H9 (cell line): ENCODE data around the gene MOXD1. TPM values are rescaled to one million over a fixed set of nuclear protein-coding genes. Genes with fewer than 3 reads are reported as not detected.

Experiments used
- DNase-seq: peaks from one replicate; pipeline ENCODE4 v3.0.0-alpha.2; 2017
- H2AFZ ChIP-seq: one replicate; pipeline ENCODE4 v1.6.1; 2013; ENCODE audit warnings: mild to moderate bottlenecking, low read length, control low read depth, moderate library complexity
- H2AK5ac ChIP-seq: 2 replicates; pipeline ENCODE4 v1.6.1; 2013; ENCODE audit warnings: low read length, control low read depth, mixed read lengths; ENCODE audit not compliant: insufficient read length
- H2BK120ac ChIP-seq: one replicate; pipeline ENCODE4 v1.6.1; 2013; ENCODE audit warnings: low read depth, mild to moderate bottlenecking, low read length, control low read depth, inconsistent platforms; ENCODE audit not compliant: poor library complexity, severe bottlenecking
- H2BK12ac ChIP-seq: 2 replicates; pipeline ENCODE4 v1.6.1; 2013; ENCODE audit warnings: low read length, control low read depth, mixed read lengths, low read depth; ENCODE audit not compliant: insufficient read length
- H2BK15ac ChIP-seq: 2 replicates; pipeline ENCODE4 v1.6.1; 2013; ENCODE audit warnings: low read depth, low read length, control low read depth
- H2BK20ac ChIP-seq: one replicate; pipeline ENCODE4 v1.6.1; 2013; ENCODE audit warnings: low read depth, mild to moderate bottlenecking, low read length, control low read depth, inconsistent platforms; ENCODE audit not compliant: poor library complexity, severe bottlenecking
- H2BK5ac ChIP-seq: 2 replicates; pipeline ENCODE4 v1.6.1; 2013; ENCODE audit warnings: low read length, control low read depth, mixed read lengths; ENCODE audit not compliant: insufficient read length
- H3K14ac ChIP-seq: 2 replicates; pipeline ENCODE4 v1.6.1; 2013; ENCODE audit warnings: low read length, control low read depth; ENCODE audit not compliant: insufficient read depth
- H3K18ac ChIP-seq: 2 replicates; pipeline ENCODE4 v1.6.1; 2013; ENCODE audit warnings: low read depth, mild to moderate bottlenecking, mixed read lengths, low read length, control low read depth; ENCODE audit not compliant: insufficient read length
- H3K23ac ChIP-seq: 2 replicates; pipeline ENCODE4 v1.6.1; 2013; ENCODE audit warnings: low read length, control low read depth, mixed read lengths, low read depth; ENCODE audit not compliant: insufficient read length
- H3K23me2 ChIP-seq: 2 replicates; pipeline ENCODE4 v1.6.1; 2013; ENCODE audit warnings: low read depth, mild to moderate bottlenecking, mixed read lengths, low read length, control low read depth; ENCODE audit not compliant: insufficient read length, poor library complexity, severe bottlenecking
- H3K27ac ChIP-seq: 2 replicates; pipeline ENCODE4 v1.5.1; 2013; ENCODE audit warnings: low read length, control low read depth, mixed read lengths, low read depth; ENCODE audit not compliant: insufficient read length
- H3K27me3 ChIP-seq: 2 replicates; pipeline ENCODE4 v1.6.1; 2013; ENCODE audit warnings: low read length, control low read depth, inconsistent platforms; ENCODE audit not compliant: insufficient read depth
- H3K4ac ChIP-seq: 2 replicates; pipeline ENCODE4 v1.6.1; 2013; ENCODE audit warnings: low read depth, mild to moderate bottlenecking, control low read depth, inconsistent platforms, low read length, moderate library complexity
- H3K4me1 ChIP-seq: 2 replicates; pipeline ENCODE4 v1.6.1; 2013; ENCODE audit warnings: low read length, control low read depth, inconsistent platforms; ENCODE audit not compliant: insufficient read depth
- H3K4me2 ChIP-seq: 2 replicates; pipeline ENCODE4 v1.6.1; 2013; ENCODE audit warnings: low read length, control low read depth, mixed read lengths; ENCODE audit not compliant: insufficient read length, insufficient read depth
- H3K56ac ChIP-seq: 2 replicates; pipeline ENCODE4 v1.6.1; 2013; ENCODE audit warnings: low read depth, mild to moderate bottlenecking, mixed read lengths, low read length, control low read depth; ENCODE audit not compliant: insufficient read length
- H3K79me1 ChIP-seq: 2 replicates; pipeline ENCODE4 v1.6.1; 2013; ENCODE audit warnings: low read depth, mild to moderate bottlenecking, moderate library complexity, low read length, control low read depth, inconsistent platforms; ENCODE audit not compliant: insufficient read depth, poor library complexity, severe bottlenecking
- H3K79me2 ChIP-seq: 2 replicates; pipeline ENCODE4 v1.6.1; 2013; ENCODE audit warnings: low read length, control low read depth, inconsistent platforms; ENCODE audit not compliant: insufficient read depth
- H3K9ac ChIP-seq: 2 replicates; pipeline ENCODE4 v1.6.1; 2013; ENCODE audit warnings: low read length, control low read depth, mixed read lengths; ENCODE audit not compliant: insufficient read length; ENCODE audit errors: extremely low read depth
- H3K9me3 ChIP-seq: one replicate; pipeline ENCODE4 v1.6.1; 2013; ENCODE audit warnings: low read depth, low read length, inconsistent platforms; ENCODE audit not compliant: control insufficient read depth
- H3T11ph ChIP-seq: one replicate; pipeline ENCODE4 v1.6.1; 2013; ENCODE audit warnings: mild to moderate bottlenecking, low read length, control low read depth, inconsistent platforms
- H4K20me1 ChIP-seq: one replicate; pipeline ENCODE4 v1.6.1; 2013; ENCODE audit not compliant: control insufficient read depth, insufficient read length, insufficient read depth
- H4K5ac ChIP-seq: 2 replicates; pipeline ENCODE4 v1.6.1; 2013; ENCODE audit warnings: low read depth, mild to moderate bottlenecking, mixed read lengths, low read length, control low read depth; ENCODE audit not compliant: insufficient read length
- H4K8ac ChIP-seq: replicated peaks from 2 replicates; pipeline ENCODE4 v1.6.1; 2013; ENCODE audit warnings: low read length, control low read depth, mixed read lengths, low read depth; ENCODE audit not compliant: insufficient read length
- H4K91ac ChIP-seq: 2 replicates; pipeline ENCODE4 v1.6.1; 2013; ENCODE audit warnings: low read depth, mild to moderate bottlenecking, moderate library complexity, mixed read lengths, low read length, control low read depth; ENCODE audit not compliant: insufficient read length
- H3K27ac Mint-ChIP-seq, 3 experiments: 2 replicates in 2 of 3; 3 replicates in 1 of 3; pipeline ENCODE4 v1.8.0; 2020 to 2021; ENCODE audit warnings: mixed read lengths in 3 of 3, mild to moderate bottlenecking in 1 of 3, moderate library complexity in 1 of 3
- H3K27me3 Mint-ChIP-seq: 2 replicates; pipeline ENCODE4 v1.8.0; 2021; ENCODE audit warnings: low read depth, mild to moderate bottlenecking, moderate library complexity, mixed read lengths
- H3K36me3 Mint-ChIP-seq, 3 experiments: 2 replicates in 2 of 3; 3 replicates in 1 of 3; pipeline ENCODE4 v1.8.0; 2020 to 2021; ENCODE audit warnings: low read depth in 3 of 3, mixed read lengths in 3 of 3; ENCODE audit not compliant: insufficient read depth in 1 of 3
- H3K4me1 Mint-ChIP-seq, 2 experiments: 2 replicates each; pipeline ENCODE4 v1.8.0; 2020; ENCODE audit warnings: mixed read lengths in 2 of 2
- H3K4me3 Mint-ChIP-seq, 2 experiments: 2 replicates in 1 of 2; 3 replicates in 1 of 2; pipeline ENCODE4 v1.8.0; 2020 to 2021; ENCODE audit warnings: mild to moderate bottlenecking in 2 of 2, mixed read lengths in 2 of 2, moderate library complexity in 1 of 2
- H3K9me3 Mint-ChIP-seq, 2 experiments: 2 replicates in 1 of 2; 3 replicates in 1 of 2; pipeline ENCODE4 v1.8.0; 2020; ENCODE audit warnings: mild to moderate bottlenecking in 2 of 2, mixed read lengths in 2 of 2, moderate library complexity in 1 of 2
- CTCF ChIP-seq: fragments of 200-600 bp; sonication (generic); conservative IDR thresholded peaks from 3 replicates; pipeline ENCODE4 v1.8.0; 2021; ENCODE audit warnings: antibody characterized with exemption, mild to moderate bottlenecking
- WGBS: extraction: QIAGEN DNeasy Blood & Tissue Kit; methylation state at CpG from one replicate; pipeline ENCODE4 v1.1.7; 2013; ENCODE audit warnings: missing lambda C conversion rate, low lambda C conversion rate, mixed read lengths; ENCODE audit not compliant: insufficient read length; ENCODE audit errors: extremely low coverage; 5-methylcytosine and 5-hydroxymethylcytosine counted together
- total RNA-seq: library from RNA; stranded (reverse); gene quantifications from 2 replicates; pipeline ENCODE4 v1.2.1, GENCODE V29; 2021

The MOXD1 gene
- total RNA-seq, 1 experiment from 2014 or later: 2.3 TPM

- Histone ChIP-seq H3T11ph (no peak overlapping the region), H3K27me3 (no peaks in the 10 kb centered on the region), H2BK5ac (no peak overlapping the region), H3K79me1 (no peaks in the 10 kb centered on the region), H2BK12ac (no peak overlapping the region), H3K14ac (no peak overlapping the region), H2BK20ac (no peak overlapping the region), H3K4me1 (no peaks in the 10 kb centered on the region), H3K23ac (no peak overlapping the region), H4K20me1 (no peaks in the 10 kb centered on the region), H3K23me2 (no peaks in the 10 kb centered on the region), H2AFZ (peak overlapping the region; percentile 100), H4K8ac (no peak overlapping the region), H3K27ac (no peak overlapping the region), H2AK5ac (no peak overlapping the region), H3K56ac (no peak overlapping the region), H3K4me2 (peak overlapping the region; percentile 69), H2BK120ac (no peak overlapping the region), H4K5ac (no peak overlapping the region), H3K18ac (no peak overlapping the region), H4K91ac (no peak overlapping the region), H3K4ac (no peak overlapping the region), H3K9me3 (no peaks in the 10 kb centered on the region), H3K9ac (peak overlapping the region; percentile 60), H3K79me2 (no peaks in the 10 kb centered on the region), H2BK15ac (no peak overlapping the region)
- TF ChIP-seq CTCF: peak; percentile 99
- Mint-ChIP-seq H3K9me3 (no peaks in the 10 kb centered on the region), H3K36me3 (no peaks in the 10 kb centered on the region), H3K4me3 (peak overlapping the region; percentile 70 to 84), H3K27ac (peak overlapping the region in 2 of 3 experiments; percentile 19 to 95; a peak in 1 of 7 replicates), H3K27me3 (peaks cover 3% of the 10 kb centered on the region), H3K4me1 (peaks cover 0 to 6% of the 10 kb centered on the region in 2 experiments; a peak in 1 of 4 replicates)
- DNase-seq: peak; percentile 72
- WGBS: no CpG with 5 or more reads among the region's 12 CpGs
Observed at GRCh38 chr6:132279592-132280139, 121.6 kb downstream of the MOXD1 start.
